NCI-H524 treated with DMSO at 0.1 percent for 48 hours (cell line): ENCODE results near the gene UAP1L1.
"Not testable (repeated sequence)": the region's sequence is repeated elsewhere in the genome, so short reads cannot be mapped to it uniquely, and the experiment has no call there.

Experiments used
- DNase-seq: peaks from one replicate; lab custom pipeline; 2025; lab: John Stamatoyannopoulos, UW

UAP1L1 gene

DNA sequence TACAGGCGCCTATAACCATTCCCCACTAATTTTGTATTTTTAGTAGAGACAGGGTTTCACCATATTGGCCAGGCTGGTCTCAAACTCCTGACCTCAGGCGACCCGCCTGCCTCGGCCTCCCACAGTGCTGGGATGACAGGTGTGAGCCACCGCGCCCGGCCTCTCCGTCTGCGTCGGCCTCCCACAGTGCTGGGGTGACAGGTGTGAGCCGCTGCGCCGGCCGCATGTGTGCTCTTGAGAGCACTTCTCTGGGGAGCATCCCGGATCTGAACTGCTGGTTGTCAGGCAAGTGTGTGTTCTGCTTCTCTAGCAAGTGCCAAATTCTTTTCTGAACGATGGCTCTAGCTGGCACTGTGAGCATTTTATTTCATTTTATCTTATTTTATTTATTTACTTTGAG, 19.8 kb upstream of the UAP1L1 start:
- peak; percentile 46 for DNase-seq

DNA sequence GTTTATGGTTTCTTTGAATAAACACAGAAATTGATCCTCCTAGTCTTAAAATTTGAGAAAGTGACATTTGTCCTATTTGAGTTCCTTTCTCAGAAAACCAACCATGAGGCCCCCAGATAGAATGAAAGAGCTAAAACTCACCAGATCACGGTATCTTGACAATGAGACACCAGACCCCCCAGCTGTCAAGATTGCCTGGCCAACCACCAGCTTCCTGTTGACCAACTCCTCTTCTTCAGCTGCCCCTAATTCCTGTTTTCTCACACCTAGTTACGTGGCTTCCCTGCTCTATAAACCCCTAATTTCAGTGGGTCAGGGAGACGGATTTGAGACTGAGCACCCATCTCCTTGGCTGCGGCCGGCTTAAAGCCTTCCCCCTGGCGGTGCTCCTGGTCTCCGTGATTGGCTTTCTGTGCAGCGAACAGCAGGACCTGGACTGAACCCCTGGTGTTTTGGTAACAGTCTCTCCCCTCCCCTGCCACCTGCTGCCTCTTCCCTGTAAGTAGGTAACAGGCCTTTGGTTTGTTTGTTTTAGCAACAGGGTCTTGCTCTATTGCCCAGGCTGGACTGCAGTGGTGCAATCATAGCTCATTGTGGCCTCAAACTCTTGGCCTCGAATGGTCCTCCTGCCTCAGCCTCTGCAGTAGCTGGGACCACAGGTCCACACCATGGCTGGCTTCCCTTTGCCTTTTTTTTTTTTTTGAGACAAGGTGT, 18.6 kb upstream of the UAP1L1 start:
- peak; percentile 39 for DNase-seq

DNA sequence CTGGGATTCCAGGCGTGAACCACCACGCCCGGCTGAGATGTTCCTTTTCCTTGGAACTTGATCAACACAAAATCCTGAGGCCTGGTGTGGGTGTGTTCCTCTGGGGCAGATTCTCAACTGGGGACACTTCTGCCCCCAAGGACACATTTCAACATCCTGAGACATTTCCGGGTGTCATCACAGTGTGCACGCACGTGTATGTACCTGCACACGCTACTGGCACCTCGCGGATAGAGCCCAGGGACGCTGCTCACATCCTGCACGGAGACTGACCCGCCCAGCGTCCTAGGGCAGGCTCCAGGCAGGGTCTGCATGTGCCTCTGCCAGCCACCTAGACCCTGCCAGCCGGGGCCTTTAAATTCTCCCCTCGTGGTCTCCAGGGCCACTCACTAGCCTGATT, 14.9 kb upstream of the UAP1L1 start:
- DNase-seq = no peak

DNA sequence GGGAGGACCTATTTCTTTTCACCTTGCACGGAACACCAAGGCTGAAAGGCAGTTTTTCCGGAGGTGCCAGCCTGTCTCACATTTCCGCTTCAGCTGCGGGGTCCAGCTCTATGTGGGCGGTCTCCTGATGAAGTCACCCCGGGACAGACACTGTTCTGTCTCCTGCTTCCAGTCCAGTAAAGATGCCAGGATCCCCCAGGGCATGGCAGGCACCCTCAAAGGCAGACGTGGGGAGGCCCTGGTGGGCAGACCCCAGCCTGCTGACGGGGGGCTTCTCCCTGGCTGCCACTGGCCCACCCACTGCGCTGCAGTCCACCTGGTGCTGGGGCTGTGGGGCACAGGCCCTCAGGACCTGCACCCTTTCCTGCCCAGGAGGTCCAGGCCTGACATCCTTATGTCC, 14.5 kb upstream of the UAP1L1 start:
- not testable (repeated sequence) for DNase-seq

DNA sequence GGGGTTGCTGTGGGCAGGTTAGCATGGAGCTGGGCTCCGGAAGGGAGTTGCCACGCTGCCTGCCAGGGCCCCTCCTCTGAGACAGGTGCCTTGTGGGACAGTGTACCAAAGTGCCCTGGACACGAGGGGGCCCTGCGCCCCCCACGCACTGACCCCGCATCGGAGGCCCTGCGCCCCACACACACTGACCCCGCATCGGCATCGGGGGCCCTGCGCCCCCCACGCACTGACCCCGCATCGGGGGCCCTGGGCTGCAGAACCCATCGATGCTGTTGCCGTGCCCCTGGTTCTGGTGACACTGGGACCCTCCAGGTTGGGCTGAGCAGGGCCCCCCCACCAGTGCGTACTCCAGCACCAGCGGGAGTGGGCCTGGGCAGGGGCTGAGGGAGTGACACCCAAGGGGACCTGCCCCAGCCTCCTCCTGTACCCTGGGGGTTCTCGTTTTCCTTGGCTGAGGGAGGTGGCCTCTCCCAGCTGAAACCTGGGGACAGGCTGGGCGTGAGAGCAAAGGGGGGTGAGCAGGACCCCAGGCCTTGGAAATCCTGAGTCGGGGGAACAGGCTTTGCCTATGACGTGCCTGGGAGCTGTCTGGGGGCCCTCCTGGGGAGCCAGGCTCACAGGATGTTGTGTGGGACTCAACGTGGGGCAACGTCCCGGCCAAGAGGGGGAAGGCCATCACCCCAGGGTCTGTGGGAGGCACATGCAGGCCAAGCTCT, 13.8 kb upstream of the UAP1L1 start:
- DNase-seq = no peak

DNA sequence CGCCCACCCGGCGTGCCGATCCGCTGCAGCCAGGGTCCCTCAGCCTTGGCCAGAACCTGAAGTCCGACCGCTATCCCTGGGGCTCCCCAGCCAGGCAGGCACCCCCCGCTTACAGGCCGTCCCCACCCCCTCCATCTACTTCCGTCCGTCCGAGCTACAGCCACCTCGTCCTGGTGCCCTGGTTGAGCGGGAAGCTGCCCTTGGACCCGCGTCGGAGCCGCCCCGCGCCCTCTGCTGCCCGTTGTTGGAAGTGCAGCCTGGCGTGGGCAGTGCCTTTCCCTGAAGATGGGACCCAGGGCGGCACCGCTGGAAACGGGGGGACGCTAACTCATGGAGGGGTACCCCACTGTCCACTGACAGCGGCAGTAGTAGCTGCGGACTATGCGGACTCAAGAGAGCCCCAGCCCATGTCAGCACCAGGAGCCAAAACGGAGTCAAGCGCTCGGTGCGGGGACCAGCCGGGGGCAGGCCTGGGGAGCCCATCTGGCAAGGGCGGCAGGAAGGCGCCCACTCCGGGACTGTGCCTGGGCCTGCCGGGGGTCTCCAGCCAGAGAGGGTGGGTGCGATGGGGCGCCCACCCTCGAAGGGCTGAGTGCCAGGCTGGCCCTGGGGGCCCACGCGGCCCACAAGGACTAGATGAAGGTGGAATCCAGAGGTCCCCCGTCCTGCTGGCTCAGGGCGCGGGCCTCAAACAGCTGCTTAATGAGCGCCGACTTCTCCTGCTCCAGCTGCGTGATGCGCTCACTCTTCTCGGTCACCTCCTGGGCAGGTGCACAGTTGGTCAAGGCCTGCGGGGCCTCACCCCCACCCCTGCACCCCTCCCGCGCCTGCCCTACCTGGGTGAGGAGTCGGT, 13.1 kb upstream of the UAP1L1 start:
- no peak for DNase-seq

DNA sequence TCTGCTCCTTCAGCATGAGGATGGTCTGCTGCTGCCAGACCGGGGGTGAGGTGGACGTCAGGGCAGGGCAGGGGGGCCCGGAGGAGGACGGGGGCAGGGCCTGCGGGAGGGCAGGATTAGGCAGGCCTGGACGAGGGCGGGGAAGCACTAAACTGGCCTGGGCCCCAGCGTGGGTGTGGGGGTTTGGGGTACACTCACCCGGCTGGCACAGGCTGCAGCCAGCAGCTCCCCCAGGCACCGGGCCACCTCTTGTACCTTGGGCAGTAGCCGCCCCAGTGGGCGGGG, 12.5 kb upstream of the UAP1L1 start:
- DNase-seq = no peak

DNA sequence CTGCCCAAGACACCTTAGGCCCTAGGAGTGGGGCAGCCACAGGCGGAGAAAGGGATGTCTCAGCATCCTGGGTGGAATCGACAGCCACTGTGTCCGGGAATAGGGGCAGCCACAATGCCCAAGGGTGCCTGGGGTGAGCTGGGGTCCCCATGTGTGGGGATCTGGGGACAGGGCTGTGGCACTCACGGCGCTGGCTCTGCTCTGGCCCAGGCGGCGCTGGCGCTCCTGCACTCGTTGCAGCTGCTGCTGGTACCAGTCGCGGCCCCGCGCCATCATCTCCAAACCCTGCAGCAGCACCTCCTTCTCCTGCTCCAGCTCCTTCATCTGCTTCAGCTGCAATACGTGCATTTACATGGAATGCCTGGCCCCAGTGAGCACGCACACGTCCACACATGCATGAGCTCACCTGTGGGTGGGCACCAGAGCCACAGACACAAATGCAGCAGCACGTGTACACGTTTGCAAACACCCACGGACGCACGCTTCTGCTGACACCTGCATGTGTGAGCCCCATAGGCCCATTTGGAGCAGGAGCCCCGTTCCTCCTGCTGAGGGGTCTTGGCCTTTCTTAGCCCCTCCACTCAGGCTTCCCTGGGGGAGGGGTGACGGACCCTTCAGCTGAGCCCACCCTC, 11.9 kb upstream of the UAP1L1 start:
- no peak for DNase-seq

DNA sequence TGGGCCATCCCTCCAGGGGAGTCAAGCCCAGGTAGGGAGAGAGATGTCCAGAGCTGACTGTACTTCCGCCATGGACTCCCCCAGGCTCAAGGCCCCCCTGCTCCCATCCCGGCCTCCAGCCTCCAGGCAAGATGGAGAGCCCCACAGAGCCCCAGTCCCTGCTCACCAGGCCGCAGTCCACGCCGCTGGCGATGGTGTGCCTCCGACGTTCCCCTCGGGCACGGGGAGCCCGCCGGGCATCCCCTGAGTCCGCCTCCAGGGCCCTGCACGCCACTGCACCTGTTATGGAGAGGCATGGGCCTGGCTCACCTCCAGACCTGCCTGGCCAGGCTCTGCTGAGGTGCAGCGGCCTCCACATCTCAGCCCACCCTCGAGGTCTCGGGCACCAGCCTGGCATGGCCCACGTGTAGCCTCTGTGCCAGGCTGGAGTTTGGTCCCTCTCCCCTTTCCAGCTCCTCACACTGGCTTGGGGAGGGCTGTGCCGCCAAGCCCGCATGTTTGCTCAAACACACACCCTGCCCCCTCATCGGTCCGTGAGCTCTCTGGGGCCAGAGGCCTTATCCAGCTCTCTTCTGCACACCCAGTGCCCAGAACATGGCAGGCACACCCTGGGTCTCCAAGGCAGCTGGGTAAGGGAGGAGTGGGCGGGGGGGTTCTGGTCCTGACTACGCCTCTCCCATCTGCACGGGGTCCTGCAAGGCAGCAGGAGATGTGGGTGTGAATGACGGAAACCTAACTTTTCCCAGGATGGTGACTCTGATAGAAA, 11.0 kb upstream of the UAP1L1 start:
- no peak for DNase-seq

DNA sequence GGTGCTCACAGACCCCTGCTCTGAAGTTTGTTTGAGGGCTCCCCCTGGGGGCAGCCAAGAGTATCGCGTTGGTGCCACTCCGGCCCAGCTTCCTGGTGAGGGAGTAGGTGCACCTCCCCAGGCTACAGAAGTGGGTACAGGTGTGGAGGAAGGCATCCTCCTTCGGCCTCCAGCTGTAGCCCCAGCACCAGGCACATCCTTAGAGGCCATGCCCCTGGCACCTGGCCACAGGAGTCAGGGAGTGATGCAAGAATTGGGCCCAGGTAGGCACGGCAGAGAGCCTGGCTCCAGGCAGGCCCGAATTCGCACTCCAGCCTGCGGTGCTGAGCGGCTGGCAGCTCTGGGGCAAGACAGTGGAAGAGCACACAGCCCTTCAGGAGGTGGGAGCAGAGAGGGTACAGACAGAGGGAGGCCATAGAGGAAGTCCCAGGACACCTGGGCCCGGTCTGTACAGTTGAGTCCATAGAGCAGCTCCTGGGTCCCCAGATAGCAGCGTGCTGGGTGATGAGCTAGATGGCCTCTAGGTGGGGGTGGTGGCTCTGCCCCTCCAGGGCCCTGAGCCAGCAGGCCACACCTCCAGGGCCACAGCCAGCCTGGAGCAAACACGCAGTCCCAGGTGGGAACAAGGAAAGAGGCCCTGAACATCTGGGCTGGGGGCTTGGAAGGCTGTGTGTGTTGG, 9.3 kb upstream of the UAP1L1 start:
- DNase-seq = no peak

DNA sequence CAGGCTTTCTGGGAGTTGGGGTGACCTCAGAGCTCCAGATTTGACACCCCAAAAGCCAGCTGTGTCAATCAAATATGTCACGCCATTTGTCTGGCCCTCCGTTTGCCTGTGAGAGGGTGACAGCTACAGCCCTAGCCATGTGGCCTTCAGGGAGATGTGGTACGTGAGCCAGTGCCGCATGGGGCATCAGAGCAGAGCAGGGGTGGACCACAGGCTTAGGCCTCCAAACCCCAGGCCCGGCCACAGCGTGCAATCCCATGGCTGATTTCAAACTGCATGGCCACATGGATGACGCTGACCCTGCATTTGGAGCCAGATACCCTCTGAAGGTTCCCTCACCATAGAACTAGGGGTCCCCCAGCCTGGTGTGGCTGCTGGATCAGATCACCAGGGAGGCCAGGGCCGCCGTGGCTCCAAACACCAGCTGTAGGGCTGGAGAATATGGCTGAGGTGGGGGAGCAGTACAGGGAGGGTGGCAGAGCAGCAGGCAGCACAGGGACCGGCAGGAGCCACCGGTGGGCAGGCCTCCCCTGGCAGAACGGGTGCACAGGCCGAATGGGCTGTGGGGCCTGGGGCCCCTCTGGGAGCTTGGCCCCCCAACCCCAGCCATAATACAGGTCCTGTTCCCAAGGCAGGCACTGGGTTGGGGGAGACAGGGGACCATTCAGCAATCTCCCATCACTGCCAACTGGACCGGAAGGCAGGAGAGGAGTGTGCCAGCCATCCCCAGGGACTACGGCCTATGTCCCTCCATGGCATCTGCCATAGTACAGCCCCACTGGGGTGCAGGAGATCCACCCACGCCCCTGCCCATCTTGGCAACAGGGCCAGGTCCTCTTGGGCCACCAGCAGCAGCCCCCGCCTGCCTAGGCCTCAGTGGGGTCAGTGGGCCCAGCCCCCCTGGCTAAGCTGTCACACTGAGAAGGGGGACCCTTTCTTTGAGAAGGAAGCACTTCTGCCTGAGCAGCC, 8.5 kb upstream of the UAP1L1 start:
- DNase-seq = no peak

DNA sequence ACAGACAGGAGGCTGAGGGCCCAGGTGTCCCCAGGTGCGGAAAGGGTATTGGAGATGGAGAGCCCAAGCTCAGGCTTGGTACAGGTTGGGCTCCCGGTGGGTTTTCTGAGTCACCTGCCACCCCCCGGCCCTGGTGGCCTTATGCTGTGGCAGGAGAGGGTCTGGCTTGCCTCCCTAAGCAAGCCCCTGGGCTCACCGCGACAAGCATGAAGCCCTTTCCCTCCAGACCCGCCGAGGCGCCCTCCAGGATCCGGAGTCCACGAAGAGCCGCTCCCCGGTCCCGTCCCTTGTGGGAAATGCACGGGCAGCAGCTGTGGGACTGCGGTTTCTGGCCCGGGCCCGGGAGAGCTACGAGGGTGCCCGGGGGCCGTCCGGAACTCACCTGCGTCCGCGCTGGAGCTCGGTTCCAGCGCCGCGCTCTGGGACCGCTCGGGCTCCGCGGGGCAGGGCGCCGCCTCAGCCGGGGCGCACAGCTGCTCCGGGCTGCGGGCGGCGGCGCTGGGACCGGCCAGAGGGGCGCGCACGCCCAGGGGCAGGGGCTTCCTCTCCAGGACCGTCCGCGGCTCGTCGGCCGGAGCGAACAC, 7.7 kb upstream of the UAP1L1 start:
- DNase-seq = no peak

DNA sequence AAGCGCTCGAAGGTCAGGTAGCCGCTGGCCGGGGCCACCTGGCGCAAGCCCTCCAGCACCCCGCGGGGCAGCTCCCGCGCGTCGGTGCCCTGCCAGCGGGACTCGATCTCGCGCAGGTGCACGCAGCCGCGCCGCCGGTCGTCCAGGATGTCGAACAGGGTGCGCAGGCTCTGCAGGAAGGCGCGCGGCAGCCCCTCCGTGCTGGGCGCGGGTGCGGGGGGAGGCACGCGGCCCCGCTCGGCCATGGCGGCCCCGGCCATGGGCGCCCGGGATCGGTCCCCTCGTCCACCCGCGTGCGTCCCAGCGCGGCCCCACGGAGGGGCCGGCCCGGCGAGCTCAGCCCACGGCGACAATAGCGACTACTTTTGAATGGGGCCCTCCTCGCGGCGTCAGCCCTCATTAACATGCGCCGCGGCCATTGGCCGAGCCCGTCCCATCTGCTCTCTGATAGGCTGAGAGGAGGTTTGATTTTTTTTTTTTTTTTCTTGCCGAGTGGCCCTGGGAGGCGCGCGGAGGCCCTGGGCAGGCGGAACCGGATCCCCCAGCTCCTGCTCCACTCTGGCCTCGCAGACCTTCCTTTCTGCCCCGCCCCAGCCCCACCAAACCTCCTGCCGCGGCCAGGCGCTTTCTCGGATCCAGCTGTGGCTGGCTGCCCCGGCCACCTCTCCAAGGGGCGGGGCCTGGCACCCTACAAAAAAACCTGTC, 7.0 kb upstream of the UAP1L1 start, which contains the start of gene SAPCD2:
Gene SAPCD2 (minus strand): TSS at position 357 of the 705 bp plus-strand sequence. CDS start 97 bp downstream, at position 260.
- DNase-seq = peak; percentile 80

DNA sequence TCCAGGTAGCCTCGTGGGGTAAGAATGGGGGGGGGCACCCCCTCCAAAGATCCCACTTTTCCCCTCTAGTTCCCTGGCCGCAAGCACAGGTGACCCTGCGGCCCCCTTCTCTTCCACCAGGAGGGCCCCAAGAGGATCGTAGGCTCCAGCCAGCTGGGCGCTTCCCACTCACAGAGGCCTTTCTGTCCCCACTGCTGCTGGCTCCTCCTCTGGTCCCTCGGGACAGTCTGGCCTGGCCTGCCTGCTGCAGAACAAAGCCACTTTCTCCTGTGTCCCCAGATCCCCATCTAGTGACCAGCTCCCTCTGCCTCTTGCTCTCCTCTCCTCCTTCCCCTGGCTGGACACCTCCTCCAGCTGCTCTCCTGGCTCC, 6.4 kb upstream of the UAP1L1 start:
- no peak for DNase-seq

DNA sequence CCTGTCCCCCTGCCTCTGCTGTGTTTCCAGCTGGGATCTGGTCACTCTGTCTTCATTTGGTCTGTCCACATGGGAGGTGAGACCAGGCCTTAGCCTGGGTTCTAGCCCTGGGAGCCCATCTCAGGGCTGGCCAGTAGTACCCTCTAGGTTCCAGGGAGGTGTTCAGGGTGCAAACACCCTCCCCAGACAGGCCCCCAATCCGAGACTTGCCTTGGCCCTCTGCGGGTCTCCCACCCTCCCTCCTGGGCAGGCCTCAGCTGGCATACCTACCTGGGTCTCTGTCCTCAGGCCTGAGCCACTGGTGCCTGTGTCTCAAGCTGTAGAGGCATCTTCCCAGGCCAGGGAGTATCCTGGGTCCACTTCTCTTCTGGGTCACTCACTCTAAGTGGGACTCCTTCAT, 6.0 kb upstream of the UAP1L1 start:
- DNase-seq = no peak

DNA sequence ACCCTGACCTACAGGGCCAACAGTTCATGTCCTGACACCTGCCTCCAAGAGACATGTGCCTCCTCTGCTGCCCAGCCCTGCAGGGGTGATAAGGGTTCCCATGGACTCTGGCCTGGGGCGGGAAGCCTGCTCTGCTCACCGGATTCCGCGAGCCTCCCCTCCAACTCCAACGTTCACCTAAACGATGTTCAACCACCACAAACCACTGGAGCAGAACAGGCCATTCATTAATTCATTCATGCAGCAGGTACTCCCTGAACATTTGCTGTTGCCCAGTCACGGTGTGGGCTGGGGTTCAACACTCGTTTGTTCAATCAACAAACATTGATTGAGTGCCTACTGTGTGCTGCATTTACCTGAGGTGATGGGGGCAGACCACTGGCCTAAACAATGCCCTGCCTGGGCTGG, 3.3 kb upstream of the UAP1L1 start:
- no peak for DNase-seq

DNA sequence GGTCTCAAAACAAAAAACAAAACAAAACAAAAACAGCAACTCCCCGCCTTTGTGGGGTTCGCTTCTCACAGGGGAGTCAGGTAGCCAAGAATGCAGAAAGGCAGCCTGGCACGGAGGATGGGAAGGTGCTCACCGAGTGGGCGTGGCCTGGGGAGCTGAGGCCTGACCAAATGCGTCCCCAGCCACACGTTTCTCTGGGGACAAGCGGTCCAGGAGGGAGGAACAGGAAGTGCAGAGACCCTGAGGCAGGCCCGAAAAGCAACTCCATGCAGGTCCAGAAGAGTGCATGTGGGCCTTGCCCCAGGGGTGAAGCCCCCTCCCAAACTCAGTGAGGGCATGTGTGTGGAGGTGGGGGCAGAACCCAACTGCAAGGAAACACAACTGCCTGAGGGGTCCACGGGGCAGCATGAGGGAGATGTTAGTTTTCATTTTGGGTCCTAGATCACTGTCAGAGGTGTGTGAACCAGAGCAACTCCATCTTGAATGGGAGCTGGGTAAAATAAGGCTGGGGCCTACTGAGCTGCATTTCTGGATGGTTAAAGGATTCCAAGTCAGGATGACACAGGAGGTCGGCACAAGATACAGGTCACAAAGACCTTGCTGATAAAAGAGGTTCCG, 2.6 kb upstream of the UAP1L1 start:
- no peak for DNase-seq

DNA sequence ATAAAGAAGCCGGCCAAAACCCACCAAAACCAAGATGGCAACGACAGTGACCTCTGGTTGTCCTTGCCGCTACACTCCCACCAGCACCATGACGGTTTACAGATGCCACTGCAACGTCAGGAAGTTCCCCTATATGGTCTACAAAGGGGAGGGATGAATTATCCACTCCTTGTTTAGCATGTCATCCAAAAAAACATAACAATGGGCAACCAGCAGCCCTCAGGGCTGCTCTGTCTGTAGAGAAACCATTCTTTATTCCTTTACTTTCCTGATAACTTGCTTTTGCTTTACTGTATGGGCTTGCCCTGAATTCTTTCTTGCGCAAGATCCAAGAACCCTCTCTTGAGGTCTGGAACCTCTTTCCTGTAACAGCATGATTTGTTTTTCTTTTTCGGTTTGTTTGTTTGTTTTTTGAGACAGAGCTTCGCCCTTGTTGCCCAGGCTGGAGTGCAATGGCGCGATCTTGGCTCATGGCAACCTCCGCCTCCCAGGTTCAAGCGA, 2.0 kb upstream of the UAP1L1 start:
- no peak for DNase-seq
